Right atrium auricular region (tissue), 2 donors: ENCODE measurements around the gene GYS1. TPM values are rescaled to one million over a fixed set of nuclear protein-coding genes. Genes with fewer than 3 reads are reported as not detected.
"Not testable (repeated sequence)": the region's sequence is repeated elsewhere in the genome, so short reads cannot be mapped to it uniquely, and the experiment has no call there.

Source experiments
- DNase-seq: peaks from one replicate; pipeline ENCODE4 v3.0.0-alpha.2; 2019; ENCODE audit warnings: low spot score
- H3K27ac ChIP-seq, 2 donors: fragments of 200-600 bp; sonication (generic); 1 replicate in 1 of 2; 2 replicates in 1 of 2; pipeline ENCODE4 v1.5.1; 2016 to 2019
- H3K27me3 ChIP-seq, 2 donors: fragments of 200-600 bp; sonication (generic); one replicate each; pipeline versions ENCODE4 v1.5.1 to v1.6.0; 2017 to 2019
- H3K36me3 ChIP-seq: fragments of 200-600 bp; sonication (generic); one replicate; pipeline ENCODE4 v1.5.1; 2016
- H3K4me1 ChIP-seq, 2 donors: fragments of 200-600 bp; sonication (generic); one replicate each; pipeline versions ENCODE4 v1.5.1 to v1.6.0; 2017 to 2019
- H3K4me3 ChIP-seq, 2 donors: fragments of 200-600 bp; sonication (generic); 1 replicate in 1 of 2; 2 replicates in 1 of 2; pipeline ENCODE4 v1.5.1; 2017 to 2019; ENCODE audit warnings: mild to moderate bottlenecking in 1 of 2, moderate library complexity in 1 of 2
- H3K9me3 ChIP-seq, 2 donors: fragments of 200-600 bp; sonication (generic); one replicate each; pipeline ENCODE4 v1.5.1; 2019
- total RNA-seq, 2 donors: library from RNA; depleted of rRNA; stranded (reverse); fragments of >200 nt; gene quantifications; one replicate each; pipeline ENCODE4 v1.1.0, GENCODE V29; 2016
- TF ChIP-seq, protein P1 (sequence below), 2 donors: fragments of 200-600 bp; sonication (generic); IDR thresholded peaks; one replicate each; pipeline ENCODE4 v1.5.1; 2019; ENCODE audit warnings: antibody characterized with exemption in 2 of 2

GYS1 gene
- total RNA-seq, 2 donors from 2014 or later = 72.1 to 88.1 TPM

DNA sequence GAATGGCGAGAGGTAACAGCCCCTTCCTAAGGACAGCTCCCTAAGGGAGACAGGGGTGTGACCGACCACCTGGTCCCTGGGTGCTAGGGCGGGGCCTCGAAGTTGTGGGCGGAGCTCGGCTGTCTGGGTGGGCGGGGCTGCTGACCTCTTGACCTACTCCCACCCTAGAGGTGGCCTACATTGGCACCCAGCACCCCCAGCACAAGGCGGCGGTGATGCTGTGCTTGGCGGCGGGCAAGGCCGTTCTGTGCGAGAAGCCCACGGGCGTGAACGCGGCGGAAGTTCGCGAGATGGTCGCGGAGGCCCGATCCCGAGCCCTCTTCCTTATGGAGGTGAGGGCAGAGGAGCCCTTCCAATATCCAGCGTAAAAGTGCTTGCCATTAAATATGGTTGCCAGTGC, 57.2 kb downstream of the GYS1 start:
- Histone ChIP-seq H3K27ac (no peak overlapping the region), H3K27me3 (no peaks in the 10 kb centered on the region), H3K9me3 (peaks cover 0 to 1% of the 10 kb centered on the region in 2 donors), H3K4me3 (no peak overlapping the region), H3K4me1 (peaks cover 0 to 12% of the 10 kb centered on the region in 2 donors), H3K36me3 (no peaks in the 10 kb centered on the region)
- DNase-seq = no peak
- TF ChIP-seq, protein P1, sequence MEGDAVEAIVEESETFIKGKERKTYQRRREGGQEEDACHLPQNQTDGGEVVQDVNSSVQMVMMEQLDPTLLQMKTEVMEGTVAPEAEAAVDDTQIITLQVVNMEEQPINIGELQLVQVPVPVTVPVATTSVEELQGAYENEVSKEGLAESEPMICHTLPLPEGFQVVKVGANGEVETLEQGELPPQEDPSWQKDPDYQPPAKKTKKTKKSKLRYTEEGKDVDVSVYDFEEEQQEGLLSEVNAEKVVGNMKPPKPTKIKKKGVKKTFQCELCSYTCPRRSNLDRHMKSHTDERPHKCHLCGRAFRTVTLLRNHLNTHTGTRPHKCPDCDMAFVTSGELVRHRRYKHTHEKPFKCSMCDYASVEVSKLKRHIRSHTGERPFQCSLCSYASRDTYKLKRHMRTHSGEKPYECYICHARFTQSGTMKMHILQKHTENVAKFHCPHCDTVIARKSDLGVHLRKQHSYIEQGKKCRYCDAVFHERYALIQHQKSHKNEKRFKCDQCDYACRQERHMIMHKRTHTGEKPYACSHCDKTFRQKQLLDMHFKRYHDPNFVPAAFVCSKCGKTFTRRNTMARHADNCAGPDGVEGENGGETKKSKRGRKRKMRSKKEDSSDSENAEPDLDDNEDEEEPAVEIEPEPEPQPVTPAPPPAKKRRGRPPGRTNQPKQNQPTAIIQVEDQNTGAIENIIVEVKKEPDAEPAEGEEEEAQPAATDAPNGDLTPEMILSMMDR (IDR thresholded peaks at IDR 0.05) = no peak

DNA sequence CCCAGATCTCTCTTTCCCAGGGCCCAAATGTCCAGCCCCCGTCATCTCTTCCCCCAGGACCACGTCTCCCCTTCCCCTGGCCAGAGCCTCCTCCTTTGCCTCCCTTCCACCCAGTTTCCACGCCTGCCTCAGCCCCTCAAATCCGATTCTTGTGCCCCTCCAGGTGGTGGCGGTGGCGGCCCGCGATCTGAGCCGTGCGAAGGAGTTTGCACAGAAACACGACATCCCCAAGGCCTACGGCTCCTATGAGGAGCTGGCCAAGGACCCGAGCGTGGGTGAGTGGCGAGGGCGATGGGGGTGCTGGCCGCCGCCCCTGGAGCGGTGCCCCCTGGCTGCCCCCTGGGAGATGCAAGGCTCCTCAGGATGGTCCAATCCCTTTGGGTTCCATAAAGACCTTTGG, 58.3 kb downstream of the GYS1 start:
- no peak overlapping the region for H3K4me3 ChIP-seq
- H3K27ac ChIP-seq = no peak overlapping the region
- no peaks in the 10 kb centered on the region for H3K27me3 ChIP-seq
- no peaks in the 10 kb centered on the region for H3K9me3 ChIP-seq
- TF ChIP-seq, protein P1 (IDR thresholded peaks at IDR 0.05) = no peak
- H3K36me3 ChIP-seq = no peaks in the 10 kb centered on the region
- no peak for DNase-seq
- H3K4me1 ChIP-seq = peaks cover 0 to 12% of the 10 kb centered on the region in 2 donors

DNA sequence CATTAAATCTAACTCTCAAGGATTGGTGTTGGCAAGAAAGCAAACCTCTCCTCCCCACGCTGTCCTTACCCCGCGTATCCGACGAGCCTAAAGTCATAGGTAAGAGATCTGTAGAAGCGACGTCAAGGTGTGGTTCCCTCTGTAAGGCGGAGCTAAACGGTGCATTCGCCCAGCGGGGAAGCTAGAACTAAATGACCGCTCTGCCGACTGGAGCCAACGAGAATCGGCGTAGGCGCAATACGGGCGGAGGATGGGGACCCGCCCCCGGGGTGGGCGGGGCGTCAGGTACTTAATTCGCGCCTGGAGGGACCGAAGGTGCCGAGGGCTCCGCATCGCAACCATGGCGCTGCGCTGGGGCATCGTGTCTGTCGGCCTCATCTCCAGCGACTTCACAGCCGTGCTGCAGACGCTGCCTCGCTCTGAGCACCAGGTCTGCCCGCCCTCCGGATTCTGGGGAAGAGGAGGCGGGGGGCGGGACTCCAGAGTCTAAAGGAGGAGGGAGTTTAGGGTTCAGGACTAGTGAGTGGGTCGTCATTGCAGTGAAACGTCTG, 59.7 kb downstream of the GYS1 start, which contains the start of gene DHDH:
TSS of gene DHDH (plus strand) at position 318 of the 551 bp plus-strand sequence. CDS start at position 341, 23 bp downstream.
- no peaks in the 10 kb centered on the region for H3K27me3 ChIP-seq
- no peaks in the 10 kb centered on the region for H3K36me3 ChIP-seq
- peak; percentile 68 for DNase-seq
- no peak within 1 kb of the TSS for H3K27ac ChIP-seq
- H3K4me3 ChIP-seq = peak within 1 kb of the TSS; percentile 22 to 52
- peaks cover 0 to 12% of the 10 kb centered on the region in 2 donors for H3K4me1 ChIP-seq
- no peaks in the 10 kb centered on the region for H3K9me3 ChIP-seq
- TF ChIP-seq, protein P1 (IDR thresholded peaks at IDR 0.05) = no peak

DNA sequence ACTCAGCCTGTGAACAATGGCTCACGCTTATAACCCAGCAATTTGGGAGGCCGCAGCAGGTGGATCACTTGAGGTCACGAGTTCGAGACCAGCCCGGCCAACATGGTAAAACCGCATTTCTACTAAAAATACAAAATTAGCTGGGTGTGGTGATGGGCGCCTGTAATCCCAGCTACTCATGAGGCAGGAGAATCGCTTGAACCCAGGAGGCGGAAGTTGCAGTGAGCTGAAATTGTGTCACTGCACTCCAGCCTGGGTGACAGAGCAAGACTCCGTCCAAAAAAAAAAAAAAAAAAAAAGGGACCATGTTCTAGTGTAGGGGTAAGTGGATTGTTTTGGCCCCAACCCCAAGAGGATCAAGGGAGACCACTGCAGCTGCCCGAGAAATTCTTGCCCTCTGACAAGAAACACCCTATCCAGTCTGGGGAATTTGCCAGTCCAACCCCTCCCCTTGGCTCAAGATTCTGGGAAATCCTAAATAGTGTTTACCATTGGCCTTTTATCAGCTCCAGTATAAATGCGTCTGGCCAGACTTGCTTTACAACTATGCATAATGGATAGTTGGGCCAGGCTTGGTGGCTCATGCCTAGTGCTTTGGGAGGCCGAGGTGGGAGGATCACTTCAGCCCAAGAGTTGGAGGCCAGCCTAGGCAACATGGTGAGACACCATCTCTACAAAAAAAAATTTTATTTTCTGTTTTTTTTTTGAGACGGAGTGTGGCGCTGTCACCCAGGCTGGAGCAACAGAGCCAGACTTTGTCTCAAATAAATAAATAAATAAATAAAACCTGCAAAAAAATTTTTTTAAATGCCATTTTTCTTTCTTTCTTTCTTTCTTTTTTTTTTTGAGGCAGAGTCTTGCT, 64.7 kb downstream of the GYS1 start:
- TF ChIP-seq, protein P1 (IDR thresholded peaks at IDR 0.05) = no peak
- Histone ChIP-seq H3K4me1 (peaks cover 0 to 13% of the 10 kb centered on the region in 2 donors), H3K9me3 (no peaks in the 10 kb centered on the region), H3K4me3 (no peak overlapping the region), H3K27ac (no peak overlapping the region), H3K27me3 (no peaks in the 10 kb centered on the region), H3K36me3 (no peaks in the 10 kb centered on the region)
- DNase-seq = no peak

DNA sequence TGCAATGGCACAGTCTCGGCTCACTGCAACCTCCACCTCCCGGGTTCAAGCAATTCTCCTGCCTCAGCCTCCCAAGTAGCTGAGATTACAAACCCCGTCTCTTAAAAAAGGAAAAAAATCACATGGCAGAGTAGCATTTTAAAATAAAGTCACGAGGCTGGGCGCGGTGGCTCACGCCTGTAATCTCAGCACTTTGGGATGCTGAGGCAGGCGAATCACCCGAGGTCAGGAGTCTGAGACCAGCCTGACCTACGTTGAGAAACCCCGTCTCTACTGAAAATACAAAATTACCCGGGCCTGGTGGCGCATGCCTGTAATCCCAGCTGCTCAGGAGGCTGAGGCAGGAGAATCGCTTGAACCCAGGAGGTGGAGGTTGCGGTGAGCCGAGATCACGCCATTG, 65.4 kb downstream of the GYS1 start:
- H3K9me3 ChIP-seq, H3K27me3 ChIP-seq, H3K27ac ChIP-seq, H3K4me1 ChIP-seq, DNase-seq, H3K36me3 ChIP-seq, H3K4me3 ChIP-seq: not testable (repeated sequence)

DNA sequence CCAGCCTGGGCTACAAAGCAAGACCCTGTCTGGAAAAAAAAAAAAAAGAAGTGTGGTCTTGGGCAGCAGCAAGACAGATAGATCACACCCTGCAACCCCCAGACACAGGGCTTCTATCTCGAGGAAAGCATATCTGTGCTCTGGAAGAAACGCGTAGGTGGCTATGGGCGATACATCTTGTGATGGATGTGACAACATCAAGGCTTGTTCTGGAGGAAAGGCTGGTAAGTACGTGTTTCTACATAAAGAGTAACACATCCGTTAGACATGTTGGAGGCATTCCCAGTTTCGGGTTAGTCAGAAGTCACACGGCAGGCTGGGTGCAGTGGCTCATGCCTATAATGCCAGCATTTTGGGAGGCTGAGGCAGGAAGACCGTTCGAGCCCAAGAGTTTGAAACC, 66.2 kb downstream of the GYS1 start:
- DNase-seq = peak; percentile 82

DNA sequence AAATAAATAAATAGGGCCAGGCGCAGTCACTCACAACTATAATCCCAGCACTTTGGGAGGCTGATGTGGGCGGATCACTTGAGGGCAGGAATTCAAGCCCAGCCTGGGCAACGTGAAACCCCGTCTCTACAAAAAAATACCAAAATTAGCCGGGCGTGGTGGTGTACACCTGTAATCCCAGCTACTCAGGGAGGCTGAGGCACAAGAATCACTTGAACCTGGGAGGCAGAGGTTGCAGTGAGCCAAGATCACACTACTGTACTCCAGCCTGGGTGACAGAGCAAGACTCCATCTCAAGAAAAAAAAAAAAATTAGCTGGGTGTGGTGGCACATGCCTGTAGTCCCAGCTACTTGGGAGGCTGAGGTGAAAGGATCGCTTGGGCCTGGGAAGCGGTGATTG, 67.2 kb downstream of the GYS1 start:
- H3K9me3 ChIP-seq, H3K27ac ChIP-seq, H3K4me1 ChIP-seq, H3K4me3 ChIP-seq, DNase-seq, H3K27me3 ChIP-seq: not testable (repeated sequence)
- H3K36me3 ChIP-seq = peaks cover 17% of the 10 kb centered on the region

More for the DNA sequence above, 66.2 kb downstream of the GYS1 start:
- Histone ChIP-seq H3K36me3 (peaks cover 7% of the 10 kb centered on the region), H3K27me3 (no peaks in the 10 kb centered on the region), H3K27ac (no peak overlapping the region), H3K9me3 (no peaks in the 10 kb centered on the region), H3K4me1 (peaks cover 0 to 8% of the 10 kb centered on the region in 2 donors), H3K4me3 (no peak overlapping the region)
- TF ChIP-seq, protein P1 (IDR thresholded peaks at IDR 0.05) = no peak
